Chondrocyte (in vitro differentiated cells): Measurements from ENCODE around the gene LRRN4. TPM values are rescaled to one million over a fixed set of nuclear protein-coding genes. Genes with fewer than 3 reads are reported as not detected.

Experiments
- DNase-seq: peaks from one replicate; pipeline ENCODE4 v3.0.0; 2021; ENCODE audit warnings: mixed read lengths, low spot score
- H3K27ac Mint-ChIP-seq: one replicate; pipeline ENCODE4 v1.8.0; 2021; ENCODE audit warnings: mild to moderate bottlenecking, moderate library complexity, mixed read lengths; ENCODE audit not compliant: unreplicated experiment
- H3K27me3 Mint-ChIP-seq: 2 replicates; pipeline ENCODE4 v1.8.0; 2021; ENCODE audit warnings: low read depth, mixed read lengths
- H3K36me3 Mint-ChIP-seq: 2 replicates; pipeline ENCODE4 v1.8.0; 2021; ENCODE audit warnings: low read depth, mixed read lengths
- H3K4me1 Mint-ChIP-seq: 2 replicates; pipeline ENCODE4 v1.8.0; 2021; ENCODE audit warnings: low read depth, mild to moderate bottlenecking, mixed read lengths
- H3K4me3 Mint-ChIP-seq: one replicate; pipeline ENCODE4 v1.8.0; 2021; ENCODE audit warnings: mild to moderate bottlenecking, moderate library complexity, mixed read lengths; ENCODE audit not compliant: unreplicated experiment
- H3K9me3 Mint-ChIP-seq: 2 replicates; pipeline ENCODE4 v1.8.0; 2021; ENCODE audit warnings: low read depth, mixed read lengths
- CTCF ChIP-seq: fragments of 200-600 bp; sonication (generic); IDR thresholded peaks from 2 replicates; pipeline ENCODE4 v1.5.0; 2021; ENCODE audit warnings: antibody characterized with exemption, mild to moderate bottlenecking, moderate library complexity
- total RNA-seq: library from RNA; stranded (reverse); gene quantifications from 3 replicates; pipeline ENCODE4 v1.2.1, GENCODE V29; 2021

The LRRN4 gene
- total RNA-seq, 1 donor from 2014 or later = not detected

GRCh38 chr20:6048391-6048790 is 5.5 kb downstream of the LRRN4 start:
- Mint-ChIP-seq H3K9me3 (no peaks in the 10 kb centered on the region), H3K27me3 (peaks cover 16% of the 10 kb centered on the region), H3K4me1 (peaks cover 13% of the 10 kb centered on the region), H3K36me3 (peaks cover 3% of the 10 kb centered on the region), H3K4me3 (no peak overlapping the region), H3K27ac (no peak overlapping the region)
- no peak for TF ChIP-seq CTCF
- DNase-seq = no peak

- Mint-ChIP-seq H3K27ac (no peak overlapping the region), H3K9me3 (no peaks in the 10 kb centered on the region), H3K36me3 (peaks cover 11% of the 10 kb centered on the region), H3K4me3 (no peak overlapping the region), H3K4me1 (peaks cover 2% of the 10 kb centered on the region), H3K27me3 (peaks cover 8% of the 10 kb centered on the region)
- no peak for DNase-seq
- no peak for TF ChIP-seq CTCF
These were observed 7.4 kb downstream of the LRRN4 start for GRCh38 chr20:6046432-6046831.

DNA sequence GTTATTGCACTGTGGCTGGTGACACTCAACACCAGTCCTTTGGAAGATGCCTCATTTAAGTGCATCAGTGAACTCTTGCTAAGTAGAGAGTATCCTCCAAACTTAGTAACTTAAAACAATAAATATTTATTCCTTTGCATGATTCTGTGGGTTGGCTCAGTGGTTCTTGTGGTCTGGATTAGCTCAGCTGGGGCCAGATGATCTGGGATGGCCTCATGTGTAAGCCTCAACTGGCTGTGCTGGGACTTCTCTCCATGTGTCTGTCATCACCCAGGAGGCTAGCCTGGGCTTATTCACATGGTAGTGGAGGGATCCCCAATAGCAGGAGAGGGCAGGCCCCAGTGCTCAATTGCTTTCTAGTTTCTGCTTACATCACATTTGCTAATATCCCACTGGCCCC is 8.3 kb downstream of the LRRN4 start:
- no peak overlapping the region for H3K27ac Mint-ChIP-seq
- H3K4me1 Mint-ChIP-seq = no peaks in the 10 kb centered on the region
- DNase-seq = no peak
- no peak overlapping the region for H3K4me3 Mint-ChIP-seq
- no peak for TF ChIP-seq CTCF
- H3K27me3 Mint-ChIP-seq = peaks cover 5% of the 10 kb centered on the region
- peaks cover 14% of the 10 kb centered on the region for H3K36me3 Mint-ChIP-seq
- no peaks in the 10 kb centered on the region for H3K9me3 Mint-ChIP-seq

- H3K4me3 Mint-ChIP-seq = no peak overlapping the region
- H3K36me3 Mint-ChIP-seq = peaks cover 22% of the 10 kb centered on the region
- peaks cover 2% of the 10 kb centered on the region for H3K27me3 Mint-ChIP-seq
- no peaks in the 10 kb centered on the region for H3K9me3 Mint-ChIP-seq
- H3K27ac Mint-ChIP-seq = no peak overlapping the region
- no peak for TF ChIP-seq CTCF
- no peaks in the 10 kb centered on the region for H3K4me1 Mint-ChIP-seq
- no peak for DNase-seq
These were observed 9.7 kb downstream of the LRRN4 start for GRCh38 chr20:6044115-6044514.

GRCh38 chr20:6041808-6042265 is 12.0 kb downstream of the LRRN4 start:
- H3K36me3 Mint-ChIP-seq = peaks cover 31% of the 10 kb centered on the region
- no peaks in the 10 kb centered on the region for H3K4me1 Mint-ChIP-seq
- no peaks in the 10 kb centered on the region for H3K9me3 Mint-ChIP-seq
- no peak overlapping the region for H3K4me3 Mint-ChIP-seq
- H3K27ac Mint-ChIP-seq = no peak overlapping the region
- TF ChIP-seq CTCF = no peak
- DNase-seq = no peak
- no peaks in the 10 kb centered on the region for H3K27me3 Mint-ChIP-seq
